GM12873 (cell line): ENCODE results near the gene GLRX5.

Experiments
- CTCF ChIP-seq: IDR thresholded peaks from 2 replicates; pipeline ENCODE4 v1.5.1; 2012; ENCODE audit warnings: low read depth, mild to moderate bottlenecking, moderate library complexity, low read length, control low read depth; ENCODE audit not compliant: insufficient read depth; ENCODE audit errors: missing control alignments

Gene GLRX5

GRCh38 chr14:95490138-95490509, 44.7 kb upstream of the GLRX5 start:
- TF ChIP-seq CTCF: no peak

DNA sequence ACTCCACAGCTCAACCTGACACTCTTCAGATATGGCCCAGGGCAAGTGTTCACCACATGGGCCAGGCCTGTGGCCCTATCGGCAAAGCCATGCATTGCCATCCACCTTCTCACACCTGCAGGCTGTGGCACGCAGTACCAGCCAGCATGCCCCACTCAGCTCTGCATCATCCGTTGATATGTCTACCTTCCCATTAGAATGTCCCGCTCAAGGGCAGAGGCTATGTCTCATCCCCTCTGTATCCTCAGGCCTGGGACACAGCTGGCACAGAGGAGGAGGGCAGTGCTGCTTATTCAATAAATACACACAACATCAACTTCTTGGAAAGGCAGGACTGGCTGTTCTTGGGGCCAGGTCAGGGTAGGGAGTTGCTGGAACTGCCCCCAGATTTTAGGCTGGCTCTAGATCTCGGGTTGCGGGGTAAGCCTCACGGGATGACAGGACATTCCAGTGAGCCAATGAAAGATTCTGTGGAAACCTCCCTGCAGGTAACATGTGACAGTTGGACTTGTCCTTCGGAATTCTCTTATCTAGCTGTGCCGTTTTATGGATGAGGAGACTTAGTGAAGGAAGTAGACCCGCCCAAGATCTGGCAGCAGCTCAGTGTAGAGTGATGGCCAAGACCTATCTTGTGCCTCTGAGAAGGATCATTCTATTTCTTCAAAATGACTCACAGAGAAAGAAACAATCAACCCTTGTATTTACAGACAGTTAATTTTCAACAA, 44.0 kb upstream of the GLRX5 start:
- no peak for TF ChIP-seq CTCF

GRCh38 chr14:95491936-95492608, 42.8 kb upstream of the GLRX5 start:
- TF ChIP-seq CTCF: no peak

DNA sequence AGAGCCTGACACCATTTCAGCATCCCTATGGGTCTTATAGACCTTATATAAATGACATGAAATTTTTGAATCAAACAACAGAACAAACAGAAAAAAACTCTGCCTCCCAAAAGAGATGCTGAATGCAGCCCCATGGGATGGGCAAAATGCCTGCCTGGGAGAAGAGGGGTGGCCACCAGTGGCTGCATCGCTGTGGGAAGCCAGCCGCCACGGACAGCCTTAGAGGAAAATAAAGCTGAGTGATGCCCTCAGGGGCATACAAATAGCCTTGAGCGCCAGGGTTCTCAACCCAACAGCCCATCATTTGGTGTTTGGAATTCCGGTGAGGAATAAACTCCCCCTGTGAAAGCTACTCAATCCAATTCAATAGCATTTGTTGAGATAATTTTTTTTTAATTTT, 41.3 kb upstream of the GLRX5 start:
- no peak for TF ChIP-seq CTCF

DNA sequence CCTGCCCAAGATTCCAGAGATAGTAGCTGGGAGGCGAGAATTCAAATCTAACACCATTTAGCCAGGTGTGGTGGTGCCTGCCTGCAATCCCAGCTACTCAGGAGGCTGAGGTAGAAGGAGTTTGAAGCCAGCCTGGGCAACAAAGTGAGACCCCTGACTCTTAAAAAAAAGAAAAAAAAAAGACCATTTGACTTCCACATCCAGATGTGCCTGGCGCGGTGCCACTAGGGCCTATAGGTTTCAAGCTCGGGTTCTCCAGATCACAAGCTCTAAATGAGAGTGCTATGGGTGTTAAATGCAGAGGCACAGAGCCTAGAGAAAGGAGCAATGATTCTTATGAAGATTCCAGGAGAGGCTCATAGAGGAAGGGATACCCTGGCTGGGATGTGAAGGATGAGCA, 40.9 kb upstream of the GLRX5 start:
- no peak for TF ChIP-seq CTCF

DNA sequence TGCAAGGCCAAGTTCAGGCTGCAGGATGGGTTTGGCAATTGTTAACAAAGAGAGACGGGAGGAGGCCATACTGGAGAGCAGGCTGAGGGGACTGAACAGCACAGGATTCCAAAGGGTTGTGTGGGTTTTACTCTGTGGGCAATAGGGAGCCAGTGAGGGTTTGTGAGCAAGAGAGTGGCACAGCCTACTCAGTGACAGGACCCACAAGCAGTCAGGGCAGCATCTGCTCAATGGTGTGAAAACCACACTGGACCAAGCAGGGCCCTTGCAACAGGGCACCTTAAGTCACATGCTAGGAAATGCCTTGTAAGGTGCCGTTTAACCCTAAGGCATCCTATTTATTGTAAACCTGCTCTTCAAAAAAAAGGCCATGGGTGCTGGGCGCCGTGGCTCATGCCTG, 40.4 kb upstream of the GLRX5 start:
- no peak for TF ChIP-seq CTCF

DNA sequence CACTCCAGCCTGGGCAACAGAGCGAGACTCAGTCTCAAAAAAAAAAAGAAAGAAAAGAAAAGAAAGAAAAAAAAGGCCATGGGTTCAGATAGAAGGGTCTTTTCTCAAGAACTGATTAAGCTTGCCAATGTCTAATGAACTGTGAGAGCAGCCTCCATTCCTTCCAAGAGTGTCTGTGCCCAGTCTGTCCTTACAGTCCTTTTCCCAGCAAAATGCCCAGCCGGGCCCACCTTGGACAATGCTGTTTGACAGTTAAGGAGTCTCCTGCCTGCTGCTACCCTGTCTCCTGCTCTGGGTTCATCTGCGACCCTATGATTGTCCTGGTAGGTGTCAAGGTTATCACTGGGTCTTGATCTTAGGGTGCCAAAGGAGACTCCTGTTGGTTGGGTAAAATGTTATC, 39.8 kb upstream of the GLRX5 start:
- TF ChIP-seq CTCF: no peak
